Endothelial cell of umbilical vein (primary cell): ENCODE data around the gene PTPRD. TPM values are rescaled to one million over a fixed set of nuclear protein-coding genes. Genes with fewer than 3 reads are reported as not detected.

Source experiments
- BruUV-seq: library from RNA; stranded (reverse); fragments of 400-500 nt; replicated peaks from 2 replicates; lab custom pipeline; 2021; lab: Mats Ljungman, UMichigan
- CTCF ChIA-PET: fragments of 300-600, 350-600 bp; sonication (Branson Sonifier 250); formaldehyde crosslinking; loops from one replicate; lab custom pipeline; 2021; ENCODE audit warnings: antibody characterized with exemption, inconsistent platforms; lab: Charles Lee
- POLR2A ChIA-PET: fragments of 300-600, 350-600 bp; sonication (Branson Sonifier 250); formaldehyde crosslinking; loops from one replicate; lab custom pipeline; 2021; ENCODE audit warnings: antibody characterized with exemption, inconsistent platforms; lab: Charles Lee
- DNase-seq: peaks from one replicate; pipeline ENCODE4 v3.0.0-alpha.2; 2011; ENCODE audit warnings: low read depth, low spot score
- FAIRE-seq: peaks from 2 replicates; lab custom pipeline; 2011; peaks lifted over from hg19 to GRCh38; lab: Jason Lieb, UNC
- H2AFZ ChIP-seq: 2 replicates; pipeline ENCODE4 v1.6.0; 2012; ENCODE audit warnings: low read depth, low read length, control low read depth, inconsistent platforms
- H3K27ac ChIP-seq: 2 replicates; pipeline ENCODE4 v1.5.1; 2011; ENCODE audit warnings: low read depth, mild to moderate bottlenecking, control low read depth, low read length, moderate library complexity; ENCODE audit not compliant: insufficient read depth
- H3K27me3 ChIP-seq, 2 experiments: 2 replicates each; pipeline versions ENCODE4 v1.6.0 to v1.6.1; 2011; ENCODE audit warnings: low read length in 2 of 2, mixed read lengths in 1 of 2; ENCODE audit not compliant: control insufficient read depth in 2 of 2, insufficient read depth in 2 of 2
- H3K36me3 ChIP-seq, 2 experiments: 2 replicates in 1 of 2; 3 replicates in 1 of 2; pipeline ENCODE4 v1.5.1; 2011; ENCODE audit warnings: low read length in 2 of 2, mild to moderate bottlenecking in 1 of 2, moderate library complexity in 1 of 2; ENCODE audit not compliant: control insufficient read depth in 2 of 2, insufficient read depth in 2 of 2; ENCODE audit errors: extremely low read depth in 1 of 2
- H3K4me1 ChIP-seq: 3 replicates; pipeline ENCODE4 v1.5.1; 2011; ENCODE audit warnings: mild to moderate bottlenecking, low read length; ENCODE audit not compliant: control insufficient read depth, insufficient read depth; ENCODE audit errors: extremely low read depth
- H3K4me2 ChIP-seq: 2 replicates; pipeline ENCODE4 v1.6.1; 2011; ENCODE audit warnings: low read length, control low read depth, mixed read lengths; ENCODE audit not compliant: insufficient read depth
- H3K4me3 ChIP-seq, 3 experiments: fragments of 200-600 bp in 1 of 3; sonication (generic), shearing (Covaris generic) in 1 of 3; replicated peaks in 1 of 3; 2 replicates each; pipeline ENCODE4 v1.5.1; 2011 to 2016; ENCODE audit warnings: control low read depth in 3 of 3, low read length in 3 of 3, mild to moderate bottlenecking in 2 of 3, inconsistent platforms in 1 of 3, low read depth in 1 of 3, moderate library complexity in 1 of 3; ENCODE audit not compliant: insufficient read depth in 1 of 3
- H3K79me2 ChIP-seq: 2 replicates; pipeline ENCODE4 v1.6.0; 2012; ENCODE audit warnings: low read length, inconsistent platforms; ENCODE audit not compliant: control insufficient read depth, insufficient read depth
- H3K9ac ChIP-seq: replicated peaks from 2 replicates; pipeline ENCODE3; 2011; ENCODE audit warnings: low read length, control low read depth; ENCODE audit not compliant: insufficient read depth; ENCODE audit errors: extremely low read depth
- H3K9me1 ChIP-seq: replicated peaks from 3 replicates; pipeline ENCODE4 v1.6.0; 2011; ENCODE audit warnings: mild to moderate bottlenecking, low read length; ENCODE audit not compliant: control insufficient read depth, insufficient read depth; ENCODE audit errors: extremely low read depth
- H3K9me3 ChIP-seq: replicated peaks from 2 replicates; pipeline ENCODE4 v1.5.1; 2012; ENCODE audit warnings: low read length, inconsistent platforms; ENCODE audit not compliant: control insufficient read depth, insufficient read depth
- H4K20me1 ChIP-seq: replicated peaks from 2 replicates; pipeline ENCODE3; 2011; ENCODE audit warnings: mild to moderate bottlenecking, low read length; ENCODE audit not compliant: control insufficient read depth, insufficient read depth; ENCODE audit errors: extremely low read depth
- EZH2 ChIP-seq: IDR thresholded peaks from 2 replicates; pipeline ENCODE4 v1.6.1; 2012; ENCODE audit warnings: borderline replicate concordance, low read depth, mild to moderate bottlenecking, moderate library complexity, low read length, inconsistent platforms; ENCODE audit not compliant: severe bottlenecking
- FOS ChIP-seq: IDR thresholded peaks from 2 replicates; pipeline ENCODE4 v1.6.1; 2011; ENCODE audit warnings: mild to moderate bottlenecking, low read length, moderate library complexity, borderline replicate concordance; ENCODE audit not compliant: insufficient read depth
- GATA2 ChIP-seq: IDR thresholded peaks from 2 replicates; pipeline ENCODE4 v1.7.0; 2011; ENCODE audit warnings: low read depth, mild to moderate bottlenecking, moderate library complexity, mixed read lengths, low read length; ENCODE audit not compliant: insufficient read length, insufficient read depth
- JUN ChIP-seq: IDR thresholded peaks from 2 replicates; pipeline ENCODE4 v1.6.1; 2011; ENCODE audit warnings: borderline replicate concordance, low read depth; ENCODE audit not compliant: insufficient read length, insufficient read depth
- MYC ChIP-seq: IDR thresholded peaks from one replicate; pipeline ENCODE4 v1.6.1; 2011; ENCODE audit warnings: mild to moderate bottlenecking, low read depth, low read length
- POLR2AphosphoS5 ChIP-seq: IDR thresholded peaks from 2 replicates; pipeline ENCODE4 v1.6.1; 2012; ENCODE audit warnings: low read depth, mild to moderate bottlenecking, control low read depth, low read length, moderate library complexity; ENCODE audit not compliant: insufficient read depth
- dilution Hi-C: fragments of 300-500 bp; cut with MboI; formaldehyde crosslinking; loops from one replicate; pipeline ENCODE4 v1.15.0; 2019; ENCODE audit warnings: low sequenced_read_pairs; ENCODE audit not compliant: extremely low pct_ligation_motif_present
- intact Hi-C: fragments of 100-400 bp; cut with micrococcal nuclease; formaldehyde crosslinking; loops from one replicate; pipeline ENCODE4 v1.10.0; 2022
- polyA plus RNA-seq, 4 experiments: library from polyadenylated mRNA; depleted of rRNA in 3 of 4; stranded (reverse) in 3 of 4; unstranded in 1 of 4; fragments of >200 nt; gene quantifications; 2 replicates each; pipeline versions ENCODE4 v1.2.1 to v1.2.3, GENCODE V29; 2011 to 2012; ENCODE audit warnings: missing spikeins in 1 of 4
- total RNA-seq: library from RNA; stranded (reverse); gene quantifications from 2 replicates; pipeline ENCODE4 v1.2.3, GENCODE V29; 2021
- TF ChIP-seq, protein P1 (sequence below): IDR thresholded peaks from 2 replicates; pipeline ENCODE4 v1.6.1; 2011; ENCODE audit not compliant: insufficient read depth, insufficient read length
- TF ChIP-seq, protein P2 (sequence below), 2 donors: IDR thresholded peaks; 1 replicate in 1 of 2; 2 replicates in 1 of 2; pipeline ENCODE4 v1.5.1; 2011; ENCODE audit warnings: low read length in 2 of 2, mild to moderate bottlenecking in 2 of 2, moderate library complexity in 2 of 2, control low read depth in 1 of 2, inconsistent platforms in 1 of 2, low read depth in 1 of 2; ENCODE audit not compliant: insufficient read depth in 1 of 2; ENCODE audit errors: extremely low read depth in 1 of 2

PTPRD gene
- total and polyA plus RNA-seq, 2 donors (not counting 3 experiments of a cell fraction or from before 2014, with no cell fraction given), result 5.5 to 5.7 TPM

DNA sequence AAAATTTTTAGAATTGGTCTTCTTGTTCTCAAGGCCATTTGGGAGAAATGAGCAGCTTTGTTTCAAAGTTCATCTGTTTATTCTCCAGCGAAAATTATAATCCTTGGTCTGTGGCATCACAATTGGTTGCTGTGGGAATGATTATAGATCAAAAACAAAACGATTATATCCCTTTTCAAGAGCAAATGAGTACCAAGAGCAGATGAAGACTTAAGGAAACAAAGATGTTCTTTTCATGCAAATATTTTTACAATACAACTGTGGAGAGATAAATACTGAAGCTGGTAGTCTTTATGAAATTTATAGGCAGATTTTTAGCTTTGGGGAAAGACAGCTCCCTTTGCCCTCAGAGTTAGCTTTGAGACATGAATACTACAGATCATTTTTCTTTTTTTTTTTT, 2192.4 kb downstream of the PTPRD start:
- intact Hi-C loops (no loop called here), dilution Hi-C loops (no loop called here)
- H3K27ac ChIP-seq, result no peak overlapping the region
- H3K4me2 ChIP-seq, result no peak overlapping the region
- no TSS peak for BruUV-seq
- H3K27me3 ChIP-seq, result no peaks in the 10 kb centered on the region
- no peaks in the 10 kb centered on the region for H3K9me1 ChIP-seq
- ChIA-PET CTCF (interaction anchor here (0.5 kb wide), 1 partner anchor 1186 kb away, joined by 3 read pairs; no protein-coding TSS in a partner anchor), POLR2A (no interaction called here)
- FAIRE-seq (no peak), DNase-seq (no peak)
- TF ChIP-seq GATA2, result no peak
- no peak for TF ChIP-seq POLR2AphosphoS5
- TF ChIP-seq JUN, result no peak
- TF ChIP-seq EZH2, result no peak
- TF ChIP-seq FOS, result no peak
- TF ChIP-seq, protein P1, sequence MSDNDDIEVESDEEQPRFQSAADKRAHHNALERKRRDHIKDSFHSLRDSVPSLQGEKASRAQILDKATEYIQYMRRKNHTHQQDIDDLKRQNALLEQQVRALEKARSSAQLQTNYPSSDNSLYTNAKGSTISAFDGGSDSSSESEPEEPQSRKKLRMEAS, result no peak
- no peaks in the 10 kb centered on the region for H3K36me3 ChIP-seq
- no peak overlapping the region for H3K4me3 ChIP-seq
- no peak overlapping the region for H2AFZ ChIP-seq
- no peaks in the 10 kb centered on the region for H3K79me2 ChIP-seq
- no peaks in the 10 kb centered on the region for H4K20me1 ChIP-seq
- no peak overlapping the region for H3K9ac ChIP-seq
- no peaks in the 10 kb centered on the region for H3K4me1 ChIP-seq
- H3K9me3 ChIP-seq, result no peaks in the 10 kb centered on the region

DNA sequence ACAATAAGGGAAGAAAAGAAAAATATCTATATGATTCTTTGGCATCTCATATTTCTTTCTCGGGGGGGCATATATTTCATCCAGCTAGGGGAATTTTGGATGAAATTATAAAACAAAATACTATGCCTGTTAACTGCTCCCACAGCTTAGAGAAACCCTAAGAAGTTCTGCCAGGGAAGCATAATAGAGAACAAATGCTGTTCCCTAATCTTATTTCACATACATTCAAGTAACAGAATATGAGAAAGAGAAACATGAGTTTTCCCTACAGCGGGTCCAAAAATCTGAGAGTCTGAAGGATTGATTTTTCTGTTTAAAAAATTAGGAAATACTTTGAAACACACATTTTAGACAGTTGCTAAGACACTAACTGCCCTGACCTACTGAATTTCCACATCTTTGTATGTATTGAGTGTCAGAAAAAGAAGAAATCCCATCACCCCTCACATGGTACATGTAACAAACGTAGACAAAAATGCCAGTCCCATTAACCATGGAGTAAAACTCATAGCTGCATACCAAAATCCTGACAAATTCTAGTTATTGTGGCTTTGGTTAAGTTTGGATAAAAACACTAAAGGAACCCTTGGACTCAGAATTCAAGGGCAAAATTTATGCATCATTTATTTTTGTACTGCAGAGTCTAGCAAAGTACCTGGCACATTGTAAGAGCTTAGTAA, 2193.1 kb downstream of the PTPRD start:
- Histone ChIP-seq H3K4me3 (no peak overlapping the region), H3K27me3 (no peaks in the 10 kb centered on the region), H4K20me1 (no peaks in the 10 kb centered on the region), H3K4me1 (no peaks in the 10 kb centered on the region), H3K79me2 (no peaks in the 10 kb centered on the region), H3K4me2 (no peak overlapping the region), H3K9me1 (no peaks in the 10 kb centered on the region), H2AFZ (no peak overlapping the region), H3K9me3 (no peaks in the 10 kb centered on the region), H3K27ac (no peak overlapping the region), H3K9ac (no peak overlapping the region), H3K36me3 (no peaks in the 10 kb centered on the region)
- BruUV-seq, result no TSS peak
- intact Hi-C loops (no loop called here), dilution Hi-C loops (no loop called here)
- ChIA-PET CTCF (interaction anchor here (0.9 to 2.4 kb wide), 2 partner anchors 13 to 23 kb away, joined by 3 to 5 read pairs; no protein-coding TSS in a partner anchor), POLR2A (no interaction called here)
- TF ChIP-seq, protein P2, sequence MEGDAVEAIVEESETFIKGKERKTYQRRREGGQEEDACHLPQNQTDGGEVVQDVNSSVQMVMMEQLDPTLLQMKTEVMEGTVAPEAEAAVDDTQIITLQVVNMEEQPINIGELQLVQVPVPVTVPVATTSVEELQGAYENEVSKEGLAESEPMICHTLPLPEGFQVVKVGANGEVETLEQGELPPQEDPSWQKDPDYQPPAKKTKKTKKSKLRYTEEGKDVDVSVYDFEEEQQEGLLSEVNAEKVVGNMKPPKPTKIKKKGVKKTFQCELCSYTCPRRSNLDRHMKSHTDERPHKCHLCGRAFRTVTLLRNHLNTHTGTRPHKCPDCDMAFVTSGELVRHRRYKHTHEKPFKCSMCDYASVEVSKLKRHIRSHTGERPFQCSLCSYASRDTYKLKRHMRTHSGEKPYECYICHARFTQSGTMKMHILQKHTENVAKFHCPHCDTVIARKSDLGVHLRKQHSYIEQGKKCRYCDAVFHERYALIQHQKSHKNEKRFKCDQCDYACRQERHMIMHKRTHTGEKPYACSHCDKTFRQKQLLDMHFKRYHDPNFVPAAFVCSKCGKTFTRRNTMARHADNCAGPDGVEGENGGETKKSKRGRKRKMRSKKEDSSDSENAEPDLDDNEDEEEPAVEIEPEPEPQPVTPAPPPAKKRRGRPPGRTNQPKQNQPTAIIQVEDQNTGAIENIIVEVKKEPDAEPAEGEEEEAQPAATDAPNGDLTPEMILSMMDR (IDR thresholded peaks at IDR 0.05; ENCODE audit: extremely low read depth in 1 of 2, insufficient read depth in 1 of 2, low read depth in 1 of 2, low read length in 2 of 2), result no peak
- TF ChIP-seq MYC (no peak), POLR2AphosphoS5 (no peak)
- FAIRE-seq (no peak), DNase-seq (no peak)
